ENCODE measurements around the gene PARP14.

GRCh38 chr3:122728756-122729514 is 48.3 kb downstream of the PARP14 start:
- TF ChIP-seq CTCF (IDR thresholded peaks at IDR 0.05) (no peak), POLR2A (IDR thresholded peaks at IDR 0.05) (no peak)

Measured in stomach (tissue), 4 donors.